Measurements from ENCODE around the gene BLOC1S1.

Gene BLOC1S1

GRCh38 chr12:55686366-55687010 is 29.4 kb upstream of the BLOC1S1 start:
- no peak for DNase-seq (ENCODE audit: low read depth)
- no peak for TF ChIP-seq CTCF (conservative IDR thresholded peaks at IDR 0.05; ENCODE audit: low read depth, low read length)
- H3K4me3 ChIP-seq (ENCODE audit: low read depth, low read length) = no peak overlapping the region

GRCh38 chr12:55687746-55688145 is 28.1 kb upstream of the BLOC1S1 start:
- no peak for TF ChIP-seq CTCF (conservative IDR thresholded peaks at IDR 0.05; ENCODE audit: low read depth, low read length)
- DNase-seq (ENCODE audit: low read depth) = no peak
- no peak overlapping the region for H3K4me3 ChIP-seq (ENCODE audit: low read depth, low read length)

- no peak for DNase-seq (ENCODE audit: low read depth)
- no peak for TF ChIP-seq CTCF (conservative IDR thresholded peaks at IDR 0.05; ENCODE audit: low read depth, low read length)
- H3K4me3 ChIP-seq (ENCODE audit: low read depth, low read length) = no peak overlapping the region
Observed at GRCh38 chr12:55688716-55689655, 26.9 kb upstream of the BLOC1S1 start.

- no peak for TF ChIP-seq CTCF (conservative IDR thresholded peaks at IDR 0.05; ENCODE audit: low read depth, low read length)
Observed at GRCh38 chr12:55692631-55693322, 23.1 kb upstream of the BLOC1S1 start.

GRCh38 chr12:55693323-55694187 is 22.3 kb upstream of the BLOC1S1 start:
- no peak overlapping the region for H3K4me3 ChIP-seq (ENCODE audit: low read depth, low read length)
- DNase-seq (ENCODE audit: low read depth) = no peak
- no peak for TF ChIP-seq CTCF (conservative IDR thresholded peaks at IDR 0.05; ENCODE audit: low read depth, low read length)

More at GRCh38 chr12:55692631-55693322, 23.1 kb upstream of the BLOC1S1 start:
- no peak overlapping the region for H3K4me3 ChIP-seq (ENCODE audit: low read depth, low read length)
- DNase-seq (ENCODE audit: low read depth) = no peak

- H3K4me3 ChIP-seq (ENCODE audit: low read depth, low read length) = no peak overlapping the region
- DNase-seq (ENCODE audit: low read depth) = no peak
- TF ChIP-seq CTCF (conservative IDR thresholded peaks at IDR 0.05; ENCODE audit: low read depth, low read length) = no peak
Observed at GRCh38 chr12:55694188-55694515, 21.7 kb upstream of the BLOC1S1 start.

All from choroid plexus epithelial cell (primary cell).